Keratinocyte (primary cell): ENCODE data around the gene MRGPRD. TPM values are rescaled to one million over a fixed set of nuclear protein-coding genes. Genes with fewer than 3 reads are reported as not detected.

ENCODE experiments used
- DNase-seq: peaks from one replicate; pipeline ENCODE4 v3.0.0-alpha.2; 2011; ENCODE audit warnings: low read depth, missing footprints, low spot score
- FAIRE-seq: peaks from 2 replicates; lab custom pipeline; 2011; peaks lifted over from hg19 to GRCh38; lab: Jason Lieb, UNC
- H2AFZ ChIP-seq: 2 replicates; pipeline ENCODE4 v1.6.0; 2012; ENCODE audit warnings: low read length, control low read depth, inconsistent platforms; ENCODE audit not compliant: control insufficient read depth
- H3K27ac ChIP-seq: 2 replicates; pipeline ENCODE4 v1.5.1; 2011; ENCODE audit warnings: low read length; ENCODE audit not compliant: control insufficient read depth, insufficient read depth
- H3K27me3 ChIP-seq: 3 replicates; pipeline ENCODE4 v1.6.0; 2011; ENCODE audit warnings: low read length; ENCODE audit not compliant: control insufficient read depth, insufficient read depth; ENCODE audit errors: extremely low read depth
- H3K36me3 ChIP-seq, 2 experiments: 2 replicates in 1 of 2; 3 replicates in 1 of 2; pipeline ENCODE4 v1.5.1; 2011; ENCODE audit warnings: low read length in 2 of 2, mild to moderate bottlenecking in 1 of 2; ENCODE audit not compliant: control insufficient read depth in 2 of 2, insufficient read depth in 2 of 2; ENCODE audit errors: extremely low read depth in 1 of 2
- H3K4me1 ChIP-seq: 3 replicates; pipeline ENCODE4 v1.5.1; 2011; ENCODE audit warnings: low read length; ENCODE audit not compliant: control insufficient read depth, insufficient read depth; ENCODE audit errors: extremely low read depth
- H3K4me2 ChIP-seq: 3 replicates; pipeline ENCODE4 v1.6.0; 2011; ENCODE audit warnings: low read depth, low read length; ENCODE audit not compliant: control insufficient read depth, insufficient read depth; ENCODE audit errors: extremely low read depth
- H3K4me3 ChIP-seq, 3 experiments: fragments of 200-600 bp in 1 of 3; sonication (generic) in 1 of 3; 2 replicates in 2 of 3; 3 replicates in 1 of 3; pipeline ENCODE4 v1.5.1; 2011 to 2016; ENCODE audit warnings: low read length in 3 of 3, mild to moderate bottlenecking in 3 of 3, control low read depth in 2 of 3, inconsistent platforms in 1 of 3, low read depth in 1 of 3, mixed read lengths in 1 of 3, mixed run types in 1 of 3, moderate library complexity in 1 of 3; ENCODE audit not compliant: control insufficient read depth in 2 of 3, insufficient read depth in 2 of 3; ENCODE audit errors: extremely low read depth in 1 of 3
- H3K79me2 ChIP-seq: 2 replicates; pipeline ENCODE4 v1.6.0; 2012; ENCODE audit warnings: low read length; ENCODE audit not compliant: control insufficient read depth, insufficient read depth
- H3K9ac ChIP-seq: 3 replicates; pipeline ENCODE4 v1.6.0; 2011; ENCODE audit warnings: low read length; ENCODE audit not compliant: control insufficient read depth, insufficient read depth; ENCODE audit errors: extremely low read depth
- H3K9me1 ChIP-seq: 3 replicates; pipeline ENCODE4 v1.6.0; 2011; ENCODE audit warnings: low read length; ENCODE audit not compliant: control insufficient read depth, insufficient read depth; ENCODE audit errors: extremely low read depth
- H3K9me3 ChIP-seq: 2 replicates; pipeline ENCODE4 v1.5.1; 2012; ENCODE audit warnings: low read depth, low read length; ENCODE audit not compliant: control insufficient read depth
- H4K20me1 ChIP-seq: 3 replicates; pipeline ENCODE4 v1.6.0; 2011; ENCODE audit warnings: low read length; ENCODE audit not compliant: control insufficient read depth, insufficient read depth; ENCODE audit errors: extremely low read depth
- CTCF ChIP-seq, 3 experiments: IDR thresholded peaks in 1 of 3; conservative IDR thresholded peaks in 1 of 3; optimal IDR thresholded peaks in 1 of 3; 2 replicates in 2 of 3; 3 replicates in 1 of 3; pipeline versions ENCODE3 to v1.5.1; 2011; ENCODE audit warnings: low read length in 3 of 3, mild to moderate bottlenecking in 3 of 3, moderate library complexity in 2 of 3, control low read depth in 1 of 3, inconsistent platforms in 1 of 3; ENCODE audit not compliant: insufficient read depth in 2 of 3; ENCODE audit errors: extremely low read depth in 1 of 3
- EZH2 ChIP-seq: IDR thresholded peaks from one replicate; pipeline ENCODE4 v1.6.1; 2012; ENCODE audit warnings: inconsistent platforms, mild to moderate bottlenecking, low read length, moderate library complexity
- dilution Hi-C: fragments of 300-500 bp; cut with MboI; formaldehyde crosslinking; loops from one replicate; pipeline ENCODE4 v1.7.0; 2020; ENCODE audit warnings: low sequenced_read_pairs; ENCODE audit not compliant: extremely low pct_ligation_motif_present
- polyA plus RNA-seq, 5 experiments: library from polyadenylated mRNA; depleted of rRNA in 3 of 5; stranded (reverse) in 3 of 5; stranded (forward) in 1 of 5; unstranded in 1 of 5; fragments of >200 nt; gene quantifications; 1 replicate in 1 of 5; 2 replicates in 3 of 5; 3 replicates in 1 of 5; pipeline versions ENCODE4 v1.2.1 to v1.2.3, GENCODE V29; 2011 to 2012; ENCODE audit warnings: missing spikeins in 2 of 5, low read depth in 1 of 5, low replicate concordance in 1 of 5

Gene MRGPRD
- polyA plus RNA-seq, 1 donor (not counting 4 experiments of a cell fraction or from before 2014, with no cell fraction given) = not detected

- no peaks in the 10 kb centered on the region for H3K79me2 ChIP-seq
- no peak overlapping the region for H3K9ac ChIP-seq
- H3K9me1 ChIP-seq = peaks cover 4% of the 10 kb centered on the region
- H3K36me3 ChIP-seq = no peaks in the 10 kb centered on the region
- dilution Hi-C loops = no loop called here
- H3K27ac ChIP-seq = no peak overlapping the region
- H3K4me1 ChIP-seq = peaks cover 33% of the 10 kb centered on the region
- no peaks in the 10 kb centered on the region for H3K9me3 ChIP-seq
- TF ChIP-seq EZH2 = no peak
- TF ChIP-seq CTCF (optimal IDR thresholded peaks at IDR 0.05 in 1 of 3, IDR thresholded peaks at IDR 0.05 in 1 of 3, conservative IDR thresholded peaks at IDR 0.05 in 1 of 3; ENCODE audit: extremely low read depth in 1 of 3, insufficient read depth in 2 of 3, low read length in 3 of 3) = no peak
- no peak overlapping the region for H3K4me3 ChIP-seq
- H3K4me2 ChIP-seq = no peak overlapping the region
- no peak overlapping the region for H2AFZ ChIP-seq
- FAIRE-seq (no peak), DNase-seq (no peak)
- peaks cover 26% of the 10 kb centered on the region for H3K27me3 ChIP-seq
- H4K20me1 ChIP-seq = no peaks in the 10 kb centered on the region
These were observed 31.6 kb upstream of the MRGPRD start for GRCh38 chr11:69012092-69013008.

- Histone ChIP-seq H3K27ac (no peak overlapping the region), H2AFZ (no peak overlapping the region)
These were observed 30.9 kb upstream of the MRGPRD start for GRCh38 chr11:69011624-69012091.

More at GRCh38 chr11:69011624-69012091, 30.9 kb upstream of the MRGPRD start:
- Histone ChIP-seq H3K4me3 (no peak overlapping the region), H3K36me3 (no peaks in the 10 kb centered on the region), H3K9me1 (peaks cover 4% of the 10 kb centered on the region), H3K4me1 (peaks cover 33% of the 10 kb centered on the region), H3K27me3 (peaks cover 26% of the 10 kb centered on the region), H4K20me1 (no peaks in the 10 kb centered on the region), H3K9me3 (no peaks in the 10 kb centered on the region), H3K79me2 (no peaks in the 10 kb centered on the region), H3K4me2 (no peak overlapping the region), H3K9ac (no peak overlapping the region)
- FAIRE-seq (no peak), DNase-seq (no peak)
- dilution Hi-C loops = no loop called here
- no peak for TF ChIP-seq CTCF (optimal IDR thresholded peaks at IDR 0.05 in 1 of 3, IDR thresholded peaks at IDR 0.05 in 1 of 3, conservative IDR thresholded peaks at IDR 0.05 in 1 of 3; ENCODE audit: extremely low read depth in 1 of 3, insufficient read depth in 2 of 3, low read length in 3 of 3)
- no peak for TF ChIP-seq EZH2
